Stimulated activated CD8-positive, alpha-beta memory T cell treated with anti-CD3 and anti-CD28 coated beads, Interleukin-2, amount 100 ng/mL, for 1 hour (primary cell): ENCODE results near the gene FAAP20.

ENCODE experiments used
- DNase-seq, 2 donors: peaks; one replicate each; pipeline ENCODE4 v3.0.0-alpha.2; 2020; ENCODE audit warnings: low read depth in 2 of 2

The FAAP20 gene

DNA sequence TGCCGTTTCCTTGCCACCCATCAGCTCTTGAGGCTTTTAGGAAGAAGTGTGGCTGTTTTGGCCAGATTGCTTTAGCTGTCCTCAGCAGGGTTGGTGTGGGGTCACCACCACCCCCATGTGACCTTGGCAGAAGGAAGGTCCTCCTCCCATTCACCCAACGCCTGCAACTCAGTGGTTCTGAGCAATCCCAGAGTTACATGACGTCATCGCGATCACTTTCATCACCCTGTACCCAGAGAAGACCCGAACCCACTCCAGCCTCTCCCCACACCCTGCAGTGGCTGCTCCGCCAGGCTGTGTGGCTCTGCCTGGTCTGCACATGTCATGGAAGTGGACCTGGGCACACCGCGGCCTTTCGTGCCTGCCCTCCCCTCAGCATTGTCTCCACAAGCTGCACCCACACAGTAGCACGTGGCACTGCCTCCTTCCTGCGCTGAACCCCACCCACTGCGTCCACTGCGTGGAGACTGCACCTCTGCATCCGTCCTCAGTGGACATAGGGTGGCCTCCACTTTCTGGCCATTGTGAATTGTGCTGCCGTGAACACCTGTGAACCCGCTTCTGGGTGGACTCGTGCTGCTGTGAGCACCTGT, 16.5 kb downstream of the FAAP20 start:
- DNase-seq = no peak

DNA sequence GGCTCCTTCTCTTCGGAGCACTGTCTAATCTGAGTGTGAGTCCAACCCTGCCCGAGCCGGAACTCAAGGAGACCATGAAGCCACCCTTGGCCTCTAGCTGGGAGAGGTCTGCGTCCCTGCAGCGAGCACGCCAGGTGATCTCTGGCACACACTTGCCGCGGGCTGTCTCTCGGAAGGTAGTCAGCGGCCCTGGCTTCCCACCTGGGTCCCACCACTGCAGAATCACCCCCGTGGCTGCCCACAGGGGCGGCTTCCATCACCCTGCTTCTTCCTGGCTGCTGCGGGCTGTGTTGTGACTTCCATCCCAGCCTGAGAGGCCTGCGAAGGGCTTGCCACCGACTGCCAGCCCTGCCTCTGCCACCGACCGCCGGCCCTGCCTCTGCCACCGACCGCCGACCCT, 17.0 kb downstream of the FAAP20 start:
- DNase-seq = no peak

DNA sequence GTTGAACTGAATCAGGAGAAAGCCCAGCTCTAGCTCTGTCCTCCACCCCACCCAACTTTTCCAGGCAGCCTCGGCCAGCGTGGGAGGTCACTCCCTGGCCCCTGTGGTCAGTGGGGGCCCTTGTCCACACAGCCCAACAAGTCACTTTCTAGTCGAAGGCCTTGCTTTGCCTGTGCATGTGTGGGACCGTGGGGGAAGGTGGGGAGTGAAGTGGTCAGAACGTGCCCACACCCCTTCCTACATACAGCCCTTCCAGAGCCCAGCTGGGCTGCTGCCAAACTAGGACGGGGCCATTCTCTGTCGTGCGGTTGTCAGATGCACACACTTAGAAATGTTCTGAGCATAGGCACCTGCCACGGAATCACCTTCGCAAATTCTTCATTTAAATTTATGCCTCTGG, 18.0 kb downstream of the FAAP20 start:
- DNase-seq = no peak

DNA sequence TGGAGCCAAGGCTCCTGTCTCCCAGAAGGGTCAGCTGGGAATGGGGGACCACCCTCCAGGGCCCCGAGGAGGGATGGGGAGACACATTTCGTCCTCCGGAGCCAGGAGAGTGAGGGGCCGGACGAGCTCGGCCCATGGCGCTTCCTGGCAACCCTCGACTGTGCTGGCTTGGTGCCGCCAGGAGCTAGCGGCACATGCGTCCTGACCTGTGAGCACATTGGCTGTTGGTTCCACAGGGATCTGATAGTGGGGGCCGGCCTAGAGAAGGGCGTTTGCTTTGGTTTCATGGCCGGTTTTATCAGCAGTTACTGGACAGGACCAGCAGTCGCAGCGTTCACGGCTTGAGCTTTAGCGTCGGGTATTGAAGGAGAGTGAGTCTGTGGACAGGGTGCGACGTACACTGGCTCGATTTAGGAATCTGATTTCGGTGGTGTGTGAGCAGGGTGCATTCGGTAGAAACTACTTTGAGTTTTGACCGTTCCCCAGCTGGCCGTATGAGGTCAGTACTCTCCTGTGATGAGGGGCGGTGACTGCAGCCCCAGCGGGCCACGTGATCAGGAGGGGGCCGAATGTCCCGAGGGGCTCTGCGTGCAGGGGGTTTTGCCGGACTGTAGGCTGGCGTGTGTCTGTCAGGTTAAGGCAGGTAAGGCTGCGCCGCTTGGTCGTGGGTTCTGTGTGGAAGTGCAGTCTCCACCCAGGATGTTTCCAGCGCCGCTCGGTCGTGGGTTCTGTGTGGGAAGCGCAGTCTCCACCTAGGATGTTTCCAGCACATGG, 18.7 kb downstream of the FAAP20 start:
- DNase-seq = no peak

DNA sequence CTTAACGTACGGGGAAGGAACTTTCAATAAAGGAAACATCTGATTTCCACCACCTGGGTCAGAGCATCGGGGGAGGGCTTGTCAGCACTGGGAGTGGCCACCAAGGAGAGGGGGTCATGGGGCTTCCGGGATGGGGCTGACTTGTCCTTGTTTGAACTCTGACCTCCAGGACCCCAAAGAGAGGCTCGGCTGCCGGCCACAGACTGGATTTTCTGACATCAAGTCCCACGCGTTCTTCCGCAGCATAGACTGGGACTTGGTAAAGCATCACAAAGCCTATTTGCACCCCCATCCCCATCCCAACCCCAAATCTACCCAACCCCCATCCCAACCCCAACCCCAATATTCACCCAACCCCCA, 19.5 kb downstream of the FAAP20 start:
- DNase-seq = no peak

DNA sequence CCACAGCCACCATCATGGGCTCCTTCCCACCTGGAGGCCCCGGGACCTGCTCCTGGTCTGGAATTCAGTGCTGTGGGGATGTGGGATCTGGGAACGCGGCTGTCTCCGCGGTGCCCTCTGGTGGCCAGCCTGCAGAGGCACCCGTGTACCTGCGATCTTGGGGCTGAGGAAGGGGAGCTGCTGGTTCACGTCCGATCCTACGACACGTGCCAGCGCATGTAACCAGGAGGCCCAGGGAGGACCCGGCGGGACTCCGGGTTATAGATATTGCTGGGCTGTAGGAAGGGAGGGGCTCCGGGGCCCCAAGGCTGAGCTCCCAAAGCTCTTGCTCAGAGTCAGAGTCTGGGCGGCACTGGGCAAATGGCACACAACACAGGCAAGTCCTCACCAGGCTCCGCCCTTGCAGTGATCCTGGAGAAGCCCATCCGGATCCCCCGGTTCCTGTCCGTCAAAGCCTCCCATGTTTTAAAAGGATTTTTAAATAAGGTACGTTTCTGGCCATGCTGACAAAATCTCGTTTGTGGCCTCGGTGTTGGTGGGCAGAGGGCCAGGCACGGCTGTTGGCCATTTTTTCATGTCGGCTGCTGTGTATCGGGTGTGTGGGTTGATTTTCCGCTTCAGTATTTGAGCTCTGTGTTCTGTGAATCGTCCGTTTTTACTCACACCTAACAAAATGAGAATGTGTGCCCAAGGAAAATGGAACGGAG, 20.1 kb downstream of the FAAP20 start:
- no peak for DNase-seq

DNA sequence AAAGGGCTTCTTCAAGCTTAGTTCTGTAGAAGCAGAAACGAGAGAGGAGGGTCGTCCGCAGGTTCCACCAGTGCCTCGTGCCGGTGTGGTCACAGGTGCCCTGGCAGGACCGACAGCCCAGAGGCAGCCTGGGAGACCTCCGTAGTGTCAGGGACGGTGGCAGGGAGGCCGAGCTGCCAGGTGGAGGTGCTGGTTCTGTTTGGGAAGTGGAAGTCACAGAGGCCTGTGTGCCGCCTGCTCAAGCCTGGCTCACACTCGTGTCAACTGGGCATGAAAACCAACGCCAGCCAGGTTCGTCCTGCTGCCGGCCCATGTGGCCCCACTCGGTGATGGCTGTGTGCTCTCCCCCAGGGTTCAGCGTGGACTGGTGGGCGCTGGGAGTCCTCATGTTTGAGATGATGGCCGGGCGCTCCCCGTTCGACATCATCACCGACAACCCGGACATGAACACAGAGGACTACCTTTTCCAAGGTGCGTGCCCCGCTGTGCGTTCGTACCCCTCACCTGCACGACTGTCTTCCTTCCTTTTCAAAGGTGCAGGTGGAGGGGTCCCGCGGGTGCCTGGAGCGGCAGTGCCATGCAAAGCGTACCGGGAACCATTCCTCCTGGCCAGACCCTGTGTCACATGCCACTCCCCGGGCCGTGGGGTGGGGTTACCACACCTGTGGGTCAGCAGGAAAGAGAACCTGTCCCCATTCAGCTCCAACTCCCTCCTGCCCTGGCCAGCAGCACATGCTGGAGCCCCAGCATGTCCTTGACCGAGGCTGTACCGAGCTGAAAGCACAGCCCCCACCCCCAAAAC, 20.8 kb downstream of the FAAP20 start:
- DNase-seq = no peak

DNA sequence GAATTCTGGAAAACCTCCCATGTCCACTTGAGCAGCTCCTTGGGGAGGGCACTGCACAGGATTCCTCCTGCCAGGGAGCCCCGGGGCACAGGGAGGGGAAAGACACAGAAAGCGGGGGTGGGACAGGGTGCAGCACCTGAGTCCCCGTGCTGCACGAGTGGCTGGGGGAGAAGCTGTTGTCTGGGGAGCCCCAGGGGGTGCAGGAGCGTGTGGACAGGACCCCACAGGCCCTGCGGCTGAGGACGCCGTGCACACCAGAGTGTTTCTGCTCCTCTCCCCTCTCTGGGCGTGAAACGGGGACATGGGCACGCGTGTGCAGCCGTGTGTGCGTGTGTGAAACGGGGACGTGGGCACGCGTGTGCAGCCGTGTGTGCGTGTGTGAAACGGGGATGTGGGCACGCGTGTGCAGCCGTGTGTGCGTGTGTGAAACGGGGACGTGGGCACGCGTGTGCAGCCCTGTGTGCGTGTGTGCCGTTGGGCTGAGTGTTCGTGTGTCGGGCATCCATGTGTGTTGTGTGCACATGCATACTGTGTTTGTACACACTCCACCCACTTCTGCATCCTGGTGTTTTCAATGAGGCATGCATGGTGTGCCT, 21.9 kb downstream of the FAAP20 start:
- no peak for DNase-seq

DNA sequence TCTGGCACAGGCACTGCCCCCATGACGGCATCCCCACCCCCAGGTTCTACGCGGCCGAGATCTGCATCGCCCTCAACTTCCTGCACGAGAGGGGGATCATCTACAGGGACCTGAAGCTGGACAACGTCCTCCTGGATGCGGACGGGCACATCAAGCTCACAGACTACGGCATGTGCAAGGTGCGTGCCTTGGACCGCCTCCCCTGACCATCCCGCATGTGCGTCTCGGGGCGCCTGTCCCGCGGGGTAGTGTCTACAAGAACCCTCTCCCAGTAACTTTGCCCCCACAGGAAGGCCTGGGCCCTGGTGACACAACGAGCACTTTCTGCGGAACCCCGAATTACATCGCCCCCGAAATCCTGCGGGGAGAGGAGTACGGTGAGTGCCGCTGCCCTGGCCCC, 22.6 kb downstream of the FAAP20 start:
- no peak for DNase-seq

DNA sequence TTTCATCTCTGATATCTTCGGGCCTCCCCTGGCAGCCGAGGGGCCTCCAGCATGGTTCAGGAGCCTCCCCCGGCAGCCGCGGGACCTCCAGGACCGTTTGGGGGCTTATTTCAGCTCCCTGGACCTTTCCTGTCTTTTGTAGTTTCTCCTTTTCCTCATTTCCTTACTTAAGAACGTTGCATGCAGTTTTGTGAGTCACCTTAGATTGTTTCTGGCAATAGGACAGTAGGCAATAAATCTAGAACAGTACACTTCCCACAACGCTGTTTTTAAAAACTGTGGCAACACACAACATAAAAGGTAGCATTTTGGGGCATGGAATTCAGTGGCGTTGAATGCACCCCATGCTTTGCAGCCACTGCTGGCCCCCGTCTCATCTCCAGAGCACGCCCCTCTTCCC, 24.4 kb downstream of the FAAP20 start:
- no peak for DNase-seq

DNA sequence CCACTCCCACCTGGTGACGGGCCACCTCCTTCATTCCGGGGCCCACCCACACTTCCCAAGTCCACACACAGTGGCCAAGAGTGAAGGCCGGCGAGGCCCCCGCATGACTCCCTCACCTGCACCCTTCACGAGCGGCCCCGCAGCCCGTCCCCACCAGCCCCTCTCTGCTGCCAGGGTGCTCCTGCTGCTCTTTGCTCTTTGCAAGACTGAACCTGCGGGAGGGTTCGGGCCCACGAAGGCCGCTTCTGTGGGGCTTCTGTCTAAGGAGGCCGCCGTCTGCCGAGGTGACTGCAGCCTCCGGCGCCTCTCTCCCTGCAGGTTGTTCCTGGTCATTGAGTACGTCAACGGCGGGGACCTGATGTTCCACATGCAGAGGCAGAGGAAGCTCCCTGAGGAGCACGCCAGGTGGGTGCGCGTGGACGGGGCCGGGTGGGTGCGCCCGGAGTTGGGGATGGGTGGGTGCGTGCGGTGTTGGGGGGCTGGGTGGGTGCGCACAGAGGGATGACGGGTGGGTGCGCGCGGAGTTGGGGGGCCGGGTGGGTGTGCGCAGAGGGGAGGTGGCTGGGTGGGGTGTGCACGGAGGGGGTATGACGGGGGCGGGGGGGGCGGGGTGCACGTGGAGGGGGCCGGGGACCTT, 25.3 kb downstream of the FAAP20 start:
- DNase-seq = no peak

DNA sequence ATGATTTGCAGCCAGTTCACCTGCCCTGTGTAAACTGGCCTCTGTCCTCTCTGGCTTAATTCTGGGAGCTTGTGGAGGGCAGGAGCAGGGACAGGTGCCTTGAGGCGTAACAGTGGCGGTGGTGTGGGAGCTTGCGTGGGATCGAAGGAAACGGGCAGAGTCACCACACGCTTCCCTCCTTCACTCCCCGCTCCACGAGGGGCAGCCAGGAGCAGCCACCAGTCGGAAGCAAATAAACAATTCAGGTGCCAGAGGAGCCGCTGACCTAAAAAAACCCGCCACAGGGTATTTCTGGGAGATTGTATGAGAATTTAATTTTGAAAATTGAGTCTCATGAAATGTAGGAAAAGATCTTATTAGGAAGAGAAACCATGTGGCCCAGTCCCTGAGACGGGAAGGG, 26.0 kb downstream of the FAAP20 start:
- no peak for DNase-seq

DNA sequence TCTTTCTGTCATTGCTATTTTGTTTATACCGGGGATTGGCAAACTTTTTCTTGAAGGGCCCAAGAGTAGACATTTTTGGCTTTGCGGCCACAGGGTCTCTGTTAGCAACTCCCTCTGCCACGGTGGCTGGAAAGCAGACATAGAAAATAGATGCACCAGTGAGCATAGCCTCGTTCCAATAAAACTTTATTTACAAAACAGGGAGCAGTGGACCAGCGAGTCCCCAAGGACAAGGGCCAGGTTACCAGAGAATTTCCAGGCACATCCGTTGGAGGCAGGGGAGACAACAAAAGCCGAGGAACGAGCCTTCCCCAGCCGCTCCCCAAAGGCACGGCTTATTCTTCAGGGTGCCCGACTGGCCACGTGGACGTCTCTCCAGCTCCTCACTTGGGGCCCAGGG, 26.5 kb downstream of the FAAP20 start:
- no peak for DNase-seq

DNA sequence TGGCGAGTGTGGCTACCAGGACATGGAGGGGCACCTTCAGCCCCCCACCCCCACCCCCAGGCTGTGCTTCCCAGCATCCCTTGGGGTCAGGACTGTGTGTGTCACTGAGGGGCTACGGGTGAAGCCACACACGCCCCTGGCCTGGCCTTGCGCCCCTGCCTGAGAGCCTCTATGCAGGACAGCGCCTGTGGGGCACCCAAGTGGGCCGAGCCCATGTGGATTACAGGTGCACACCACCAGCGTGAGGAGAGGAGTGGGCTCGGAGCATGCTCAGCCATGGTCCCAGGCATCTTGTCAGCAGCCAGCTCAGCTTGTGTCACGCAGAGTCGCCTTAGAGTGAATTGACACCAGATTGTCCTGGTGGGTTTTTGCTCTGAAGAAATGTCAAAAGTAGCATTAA, 27.9 kb downstream of the FAAP20 start:
- no peak for DNase-seq

DNA sequence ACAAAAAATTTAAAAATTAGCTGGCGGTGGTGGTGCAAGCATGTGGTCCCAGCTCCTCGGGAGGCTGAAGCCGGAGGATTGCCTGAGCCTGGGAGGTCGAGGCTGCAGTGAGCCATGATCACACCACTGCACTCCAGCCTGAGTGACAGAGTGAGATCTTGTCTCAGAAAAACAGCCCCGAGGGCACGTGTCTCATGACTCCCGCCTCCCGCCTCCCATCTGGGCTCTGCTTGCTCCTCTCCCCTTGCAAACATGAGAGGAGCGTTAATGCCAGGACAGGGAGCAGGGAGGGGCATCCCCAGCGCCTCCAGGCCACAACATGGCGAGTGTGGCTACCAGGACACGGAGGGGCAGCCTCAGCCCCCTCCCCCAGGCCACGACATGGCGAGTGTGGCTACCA, 28.3 kb downstream of the FAAP20 start:
- DNase-seq = no peak

DNA sequence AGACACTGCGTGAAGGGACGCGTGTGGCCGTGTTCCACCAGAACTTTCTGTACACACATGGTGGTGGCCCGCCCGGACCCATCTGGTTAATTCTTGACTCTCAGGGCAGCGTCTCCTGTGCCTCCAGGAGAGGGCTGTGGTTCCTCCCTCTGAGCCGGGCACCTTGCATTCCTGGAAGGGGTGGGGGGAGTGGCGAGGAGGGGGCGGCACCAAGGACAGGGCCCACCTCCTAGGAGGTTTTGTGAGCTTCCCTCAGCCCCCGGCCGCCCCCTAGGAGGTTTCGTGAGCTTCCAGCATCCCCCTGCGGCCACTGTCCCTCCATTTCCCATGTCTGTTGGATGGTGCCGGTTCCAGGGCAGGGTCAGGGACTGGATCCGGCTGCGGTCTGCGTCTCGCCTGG, 28.9 kb downstream of the FAAP20 start:
- DNase-seq = no peak

DNA sequence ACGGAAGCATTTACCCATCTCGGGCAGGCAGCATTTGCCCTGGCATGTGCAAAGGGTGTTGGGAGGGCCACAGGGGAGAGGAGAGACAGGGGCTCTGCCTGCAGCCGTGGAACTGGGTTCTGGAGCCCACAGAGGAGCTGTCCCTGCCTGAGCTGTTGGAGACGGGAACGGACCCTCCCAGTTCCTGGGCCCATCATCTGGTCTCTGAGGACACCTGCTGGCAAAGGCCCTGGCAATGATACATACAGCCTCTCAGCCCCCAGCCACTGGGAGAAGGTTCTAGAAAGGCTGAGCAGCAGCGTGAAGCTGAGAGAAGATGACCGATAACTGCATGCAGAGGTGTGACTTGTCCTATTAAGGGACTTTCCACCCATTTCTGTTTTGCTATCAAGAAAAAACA, 31.4 kb downstream of the FAAP20 start:
- no peak for DNase-seq

DNA sequence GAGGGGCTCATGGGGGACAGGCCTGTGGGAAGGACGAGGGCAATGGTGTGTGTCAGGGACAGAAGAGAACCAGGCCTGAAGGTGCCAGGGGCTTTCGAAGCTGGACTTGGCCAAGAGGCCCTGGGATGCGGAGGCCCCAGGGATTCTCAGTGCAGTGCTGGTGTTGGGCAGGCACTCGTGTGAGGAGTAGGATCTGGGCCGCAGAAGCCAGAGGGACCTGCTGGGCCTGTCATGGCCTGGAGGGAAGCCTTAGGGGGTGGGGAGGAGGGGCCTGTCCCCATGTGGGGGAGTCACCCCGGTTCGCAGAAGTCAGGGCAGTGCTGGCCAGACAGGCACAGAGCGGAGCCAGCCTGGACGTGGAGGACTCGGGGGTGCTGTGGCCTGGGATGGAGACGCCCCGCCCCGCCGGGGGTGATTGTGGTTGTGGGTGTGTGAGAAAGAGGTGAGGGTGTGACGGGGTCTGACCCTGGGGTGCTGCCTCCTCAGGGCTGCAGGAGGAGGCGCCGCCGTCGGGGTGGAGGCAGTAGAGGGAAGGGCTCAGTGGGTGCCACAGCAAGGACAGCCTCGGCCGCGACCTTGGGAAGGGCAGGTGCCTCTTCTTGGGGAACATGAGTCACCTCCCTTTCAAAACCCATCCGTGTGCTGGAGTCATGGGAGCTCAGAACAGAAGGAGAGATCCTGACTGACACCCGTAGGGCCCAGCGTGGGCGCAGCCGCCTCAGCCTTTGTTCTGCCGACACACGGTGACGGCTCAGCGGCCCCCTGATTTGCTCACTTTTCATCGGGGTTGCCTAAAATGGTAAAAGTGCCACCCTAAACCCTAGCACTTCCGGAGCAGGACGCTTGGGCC, 33.9 kb downstream of the FAAP20 start:
- DNase-seq = no peak

DNA sequence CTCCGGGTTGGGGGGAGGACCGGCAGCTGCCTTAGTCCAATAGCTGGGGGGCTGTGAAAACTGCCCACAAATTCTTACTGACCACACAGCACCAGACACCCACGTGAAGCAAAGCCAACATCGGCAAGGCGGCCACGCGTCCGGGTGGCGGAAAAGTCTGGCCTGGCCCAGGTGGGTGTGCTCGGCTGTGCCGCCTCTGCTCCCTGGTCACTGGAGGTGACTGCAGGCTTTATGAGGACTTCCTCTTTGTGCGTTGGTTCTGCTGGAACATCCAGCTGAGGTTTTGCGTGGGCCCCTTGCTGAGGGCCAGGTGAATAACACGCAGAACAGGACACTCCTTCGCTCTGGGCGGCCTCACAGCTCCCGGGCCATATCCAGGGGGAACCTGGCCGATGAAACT, 35.4 kb downstream of the FAAP20 start:
- no peak for DNase-seq

DNA sequence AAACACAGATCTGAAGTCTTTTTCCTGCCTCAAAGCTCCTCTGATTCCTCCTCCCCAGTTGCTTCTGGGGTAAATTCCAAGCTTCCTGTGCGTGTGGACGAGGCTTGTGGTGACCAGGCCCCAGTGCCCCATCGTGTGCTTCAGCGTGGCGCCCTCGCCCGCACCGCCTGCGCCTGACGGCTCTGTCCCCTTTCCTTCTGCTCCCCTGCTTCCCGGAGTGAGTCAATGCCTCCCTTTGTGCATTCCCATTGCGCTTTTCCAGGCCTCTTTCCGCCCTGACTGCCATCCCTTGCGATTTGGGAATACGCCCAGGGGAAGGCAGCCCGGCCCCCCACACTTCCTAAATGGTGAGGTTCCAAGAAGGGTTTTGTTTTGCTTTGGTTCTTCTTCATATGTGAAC, 36.3 kb downstream of the FAAP20 start:
- no peak for DNase-seq

DNA sequence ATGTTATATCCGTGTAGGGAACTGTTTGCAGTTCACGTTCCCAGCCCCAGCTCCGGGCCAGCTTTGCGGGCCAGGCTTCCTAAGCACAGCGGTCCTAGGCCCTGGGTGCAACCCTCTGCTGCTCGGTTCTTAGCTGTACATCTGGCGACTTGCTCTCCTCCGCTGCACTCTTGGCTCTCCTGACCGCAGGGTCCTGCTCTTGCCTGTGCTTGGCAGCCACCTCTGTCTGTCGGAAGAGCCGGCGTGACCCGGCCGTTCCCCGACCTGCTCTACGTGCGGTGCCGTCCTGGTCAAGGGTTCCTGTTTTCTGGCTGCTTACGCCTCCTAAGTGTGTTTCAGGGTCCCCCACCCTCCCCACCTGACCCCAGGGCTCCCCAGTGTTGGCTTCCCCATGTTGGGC, 36.7 kb downstream of the FAAP20 start:
- no peak for DNase-seq
